ENCODE data around the gene CAMP.

- TF ChIP-seq CTCF (IDR thresholded peaks at IDR 0.05; ENCODE audit: insufficient read depth, low read length) (peak; percentile 55), POLR2AphosphoS5 (IDR thresholded peaks at IDR 0.05; ENCODE audit: low read depth) (no peak)
Measured at GRCh38 chr3:48232734-48233133, 9.4 kb downstream of the CAMP start.

Data from HL-60 (cell line).